Measurements from ENCODE around the gene CCR6. TPM values are rescaled to one million over a fixed set of nuclear protein-coding genes. Genes with fewer than 3 reads are reported as not detected.

The CCR6 gene
- total RNA-seq, 2 donors from 2014 or later = not detected

DNA sequence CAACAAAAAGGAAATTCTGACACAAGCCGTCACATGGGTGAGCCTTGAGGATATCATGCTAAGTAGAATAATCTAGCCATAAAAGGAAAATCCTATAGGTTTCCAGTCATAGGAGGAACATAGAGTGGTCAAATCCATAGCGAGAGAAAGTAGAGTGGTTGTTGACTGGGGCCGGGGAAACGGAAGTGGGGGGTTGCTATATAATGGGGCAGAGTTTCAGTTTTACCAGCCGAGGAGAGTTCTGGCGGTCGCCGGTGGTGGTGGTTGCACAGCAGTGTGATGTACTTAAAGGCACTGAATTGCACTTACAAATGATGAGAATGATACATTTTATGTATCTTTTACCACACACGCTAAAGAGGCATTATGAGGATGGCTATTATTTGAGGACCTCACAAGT lies 30.0 kb downstream of the CCR6 start:
- Histone ChIP-seq H3K9ac (ENCODE audit: extremely low read depth, low read length, poor library complexity, severe bottlenecking) (no peak overlapping the region), H3K4me1 (ENCODE audit: control insufficient read depth, insufficient read depth, low read length) (no peaks in the 10 kb centered on the region), H3K27ac (ENCODE audit: low read depth, low read length) (no peak overlapping the region), H3K9me3 (ENCODE audit: control insufficient read depth, low read length) (peaks cover 5% of the 10 kb centered on the region), H3K27me3 (ENCODE audit: control insufficient read depth, insufficient read depth, low read length, poor library complexity, severe bottlenecking) (no peaks in the 10 kb centered on the region), H3K4me3 (ENCODE audit: low read length) (no peak overlapping the region), H3K36me3 (ENCODE audit: control insufficient read depth, insufficient read depth, low read length) (no peaks in the 10 kb centered on the region)
- H3K9me3 Mint-ChIP-seq = no peaks in the 10 kb centered on the region
- no peak for DNase-seq
- no peak for TF ChIP-seq CTCF (conservative IDR thresholded peaks at IDR 0.05)
- H3K4me1 Mint-ChIP-seq = peaks cover 6% of the 10 kb centered on the region
- H3K27ac Mint-ChIP-seq = no peak overlapping the region
- WGBS, 2 experiments (ENCODE audit: insufficient coverage in 1 of 2, insufficient read length in 1 of 2) = 94 to 100% methylated on average over 4 to 9 of the region's 9 CpGs
- no peak overlapping the region for H3K4me3 Mint-ChIP-seq
- H3K27me3 Mint-ChIP-seq (ENCODE audit: insufficient read depth) = peaks cover 10% of the 10 kb centered on the region
- no peaks in the 10 kb centered on the region for H3K36me3 Mint-ChIP-seq (ENCODE audit: low read depth)

DNA sequence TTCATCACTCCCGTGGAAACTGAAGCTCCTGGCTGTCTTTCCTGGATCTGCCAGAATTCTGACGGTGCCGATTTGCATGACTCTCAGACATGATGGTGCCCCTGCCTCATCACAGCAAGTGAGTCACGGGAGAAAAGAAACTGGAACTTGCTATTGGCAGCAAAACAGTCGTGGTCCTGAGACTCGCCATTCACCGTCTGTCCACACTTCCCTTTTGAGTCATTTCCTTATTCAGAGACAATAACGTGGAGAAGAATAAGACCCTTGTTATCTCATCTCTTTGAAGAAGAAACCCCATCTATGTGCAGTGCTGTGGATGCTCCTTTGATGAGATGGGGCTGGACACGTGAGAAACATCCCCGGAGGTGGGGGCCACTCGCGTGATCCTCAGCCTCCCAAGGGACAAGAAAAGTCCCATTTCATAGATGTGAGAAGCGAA lies 30.6 kb downstream of the CCR6 start:
- peaks cover 6% of the 10 kb centered on the region for H3K4me1 Mint-ChIP-seq
- H3K4me1 ChIP-seq (ENCODE audit: control insufficient read depth, insufficient read depth, low read length) = no peaks in the 10 kb centered on the region
- no peak for DNase-seq
- no peak overlapping the region for H3K4me3 ChIP-seq (ENCODE audit: low read length)
- WGBS, 2 experiments (ENCODE audit: insufficient coverage in 1 of 2, insufficient read length in 1 of 2) = 70 to 86% methylated on average over 11 to 13 of the region's 13 CpGs
- no peak overlapping the region for H3K27ac ChIP-seq (ENCODE audit: low read depth, low read length)
- TF ChIP-seq CTCF (conservative IDR thresholded peaks at IDR 0.05) = no peak
- peaks cover 8% of the 10 kb centered on the region for H3K27me3 Mint-ChIP-seq (ENCODE audit: insufficient read depth)
- H3K27me3 ChIP-seq (ENCODE audit: control insufficient read depth, insufficient read depth, low read length, poor library complexity, severe bottlenecking) = no peaks in the 10 kb centered on the region
- H3K9me3 Mint-ChIP-seq = no peaks in the 10 kb centered on the region
- H3K36me3 ChIP-seq (ENCODE audit: control insufficient read depth, insufficient read depth, low read length) = no peaks in the 10 kb centered on the region
- peaks cover 5% of the 10 kb centered on the region for H3K9me3 ChIP-seq (ENCODE audit: control insufficient read depth, low read length)
- no peak overlapping the region for H3K9ac ChIP-seq (ENCODE audit: extremely low read depth, low read length, poor library complexity, severe bottlenecking)
- no peak overlapping the region for H3K27ac Mint-ChIP-seq
- no peaks in the 10 kb centered on the region for H3K36me3 Mint-ChIP-seq (ENCODE audit: low read depth)
- H3K4me3 Mint-ChIP-seq = no peak overlapping the region

DNA sequence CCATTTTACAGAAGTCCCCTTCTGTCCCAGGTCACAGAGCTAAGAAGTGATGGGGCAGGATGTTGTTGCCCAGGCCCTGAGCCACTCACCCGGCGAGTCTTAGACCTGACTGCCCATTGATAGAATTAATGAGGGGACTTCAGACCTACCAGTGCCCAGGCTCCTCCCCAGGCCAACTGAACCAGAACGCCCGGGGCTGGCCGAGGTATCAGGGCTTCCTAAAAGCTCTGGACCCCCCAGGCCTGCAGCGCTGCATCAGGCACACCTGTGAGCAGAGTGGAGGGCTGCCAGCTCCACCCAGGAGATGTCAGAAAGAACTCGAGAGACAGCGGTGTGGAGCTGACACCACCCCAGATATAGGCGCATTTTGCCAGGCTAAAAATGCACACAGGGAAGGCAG lies 31.4 kb downstream of the CCR6 start:
- WGBS, 2 experiments (ENCODE audit: insufficient coverage in 1 of 2, insufficient read length in 1 of 2) = 91% methylated on average over 5 to 9 of the region's 9 CpGs
- Mint-ChIP-seq H3K9me3 (no peaks in the 10 kb centered on the region), H3K27me3 (ENCODE audit: insufficient read depth) (peaks cover 5% of the 10 kb centered on the region), H3K36me3 (ENCODE audit: low read depth) (no peaks in the 10 kb centered on the region), H3K4me3 (no peak overlapping the region), H3K4me1 (peaks cover 6% of the 10 kb centered on the region), H3K27ac (no peak overlapping the region)
- DNase-seq = no peak
- H3K27ac ChIP-seq (ENCODE audit: low read depth, low read length) = no peak overlapping the region
- H3K9ac ChIP-seq (ENCODE audit: extremely low read depth, low read length, poor library complexity, severe bottlenecking) = no peak overlapping the region
- no peaks in the 10 kb centered on the region for H3K36me3 ChIP-seq (ENCODE audit: control insufficient read depth, insufficient read depth, low read length)
- TF ChIP-seq CTCF (conservative IDR thresholded peaks at IDR 0.05) = no peak
- no peaks in the 10 kb centered on the region for H3K27me3 ChIP-seq (ENCODE audit: control insufficient read depth, insufficient read depth, low read length, poor library complexity, severe bottlenecking)
- peaks cover 5% of the 10 kb centered on the region for H3K9me3 ChIP-seq (ENCODE audit: control insufficient read depth, low read length)
- no peak overlapping the region for H3K4me3 ChIP-seq (ENCODE audit: low read length)
- no peaks in the 10 kb centered on the region for H3K4me1 ChIP-seq (ENCODE audit: control insufficient read depth, insufficient read depth, low read length)

Data from endodermal cell (in vitro differentiated cells).